Stimulated activated naive CD8-positive, alpha-beta T cell treated with anti-CD3 and anti-CD28 coated beads, Interleukin-15, Interleukin-2, amounts not matched to agents 100 U/mL and 50 U/mL, for 24 hours (primary cell): Measurements from ENCODE around the gene SCIN.
"Not testable (repeated sequence)": the region's sequence is repeated elsewhere in the genome, so short reads cannot be mapped to it uniquely, and the experiment has no call there.

Source experiments
- ATAC-seq: fragments of 150-1000 bp; cut with Tn5 transposase; one replicate; pipeline ENCODE4 v1.10.0; 2021
- DNase-seq: peaks from one replicate; pipeline ENCODE4 v3.0.0; 2021

Gene SCIN

DNA sequence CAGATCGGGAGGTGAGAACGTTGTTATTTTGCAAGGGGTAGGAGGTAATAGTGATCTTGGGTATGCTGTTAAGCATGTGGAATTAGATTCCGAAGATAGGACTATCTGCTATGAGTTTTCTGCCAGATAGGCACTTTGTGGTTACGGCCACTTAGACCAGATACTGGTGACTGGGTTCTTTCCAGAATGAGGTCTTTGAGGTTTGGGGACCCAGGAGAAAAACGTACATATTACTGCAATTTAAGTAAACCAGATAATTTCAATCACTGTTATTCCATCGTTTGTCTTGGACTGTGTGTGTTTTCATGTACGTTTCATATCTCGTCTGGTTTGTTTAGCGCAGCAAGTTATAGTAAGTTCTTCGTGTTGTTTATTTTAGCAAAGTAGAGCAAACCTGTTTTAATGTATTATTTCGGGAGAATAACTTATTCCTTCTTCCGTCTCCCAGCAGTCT lies 117.2 kb downstream of the SCIN start:
- ATAC-seq (no peak), DNase-seq (no peak)

DNA sequence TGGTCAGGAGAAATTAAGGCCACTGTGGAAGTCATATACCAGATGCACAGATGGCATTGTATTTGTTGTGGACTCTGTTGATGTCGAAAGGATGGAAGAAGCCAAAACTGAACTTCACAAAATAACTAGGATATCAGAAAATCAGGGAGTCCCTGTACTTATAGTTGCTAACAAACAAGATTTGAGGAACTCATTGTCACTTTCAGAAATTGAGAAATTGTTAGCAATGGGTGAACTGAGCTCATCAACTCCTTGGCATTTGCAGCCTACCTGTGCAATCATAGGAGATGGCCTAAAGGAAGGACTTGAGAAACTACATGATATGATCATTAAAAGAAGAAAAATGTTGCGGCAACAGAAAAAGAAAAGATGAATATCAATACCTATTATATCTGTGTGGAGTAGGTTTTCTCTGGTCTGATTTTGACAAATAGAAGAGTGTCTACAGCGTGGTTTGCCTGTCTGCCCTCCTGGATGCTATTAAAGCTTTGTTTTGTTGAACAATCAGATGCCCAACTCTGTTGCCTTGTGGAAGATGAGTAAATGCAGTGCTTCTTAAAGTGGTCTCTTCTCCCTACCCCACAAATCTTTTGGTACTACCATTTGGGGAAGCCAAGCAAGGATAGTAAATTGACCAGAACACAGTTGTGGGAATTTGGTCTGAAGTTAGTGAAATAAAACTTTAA lies 118.1 kb downstream of the SCIN start:
- not testable (repeated sequence) for ATAC-seq, DNase-seq

DNA sequence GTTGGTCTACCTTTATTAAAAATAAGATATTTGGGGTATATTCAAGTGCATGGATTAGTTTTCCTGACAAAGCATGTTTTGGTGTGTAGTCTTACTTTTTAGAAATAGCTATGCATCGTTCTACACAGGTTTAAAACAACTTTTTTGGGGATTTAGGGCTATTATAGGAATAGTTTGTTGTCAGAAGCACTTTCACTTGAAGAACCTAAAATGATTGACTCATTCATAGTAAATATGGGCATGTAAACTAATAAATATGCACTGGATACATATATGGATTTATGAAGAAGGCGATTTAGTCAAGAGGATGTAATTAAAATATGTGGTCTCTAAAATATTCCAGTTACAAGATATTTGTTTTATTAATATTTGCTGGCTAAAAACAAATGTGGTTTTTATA lies 118.9 kb downstream of the SCIN start:
- DNase-seq (no peak), ATAC-seq (no peak)

DNA sequence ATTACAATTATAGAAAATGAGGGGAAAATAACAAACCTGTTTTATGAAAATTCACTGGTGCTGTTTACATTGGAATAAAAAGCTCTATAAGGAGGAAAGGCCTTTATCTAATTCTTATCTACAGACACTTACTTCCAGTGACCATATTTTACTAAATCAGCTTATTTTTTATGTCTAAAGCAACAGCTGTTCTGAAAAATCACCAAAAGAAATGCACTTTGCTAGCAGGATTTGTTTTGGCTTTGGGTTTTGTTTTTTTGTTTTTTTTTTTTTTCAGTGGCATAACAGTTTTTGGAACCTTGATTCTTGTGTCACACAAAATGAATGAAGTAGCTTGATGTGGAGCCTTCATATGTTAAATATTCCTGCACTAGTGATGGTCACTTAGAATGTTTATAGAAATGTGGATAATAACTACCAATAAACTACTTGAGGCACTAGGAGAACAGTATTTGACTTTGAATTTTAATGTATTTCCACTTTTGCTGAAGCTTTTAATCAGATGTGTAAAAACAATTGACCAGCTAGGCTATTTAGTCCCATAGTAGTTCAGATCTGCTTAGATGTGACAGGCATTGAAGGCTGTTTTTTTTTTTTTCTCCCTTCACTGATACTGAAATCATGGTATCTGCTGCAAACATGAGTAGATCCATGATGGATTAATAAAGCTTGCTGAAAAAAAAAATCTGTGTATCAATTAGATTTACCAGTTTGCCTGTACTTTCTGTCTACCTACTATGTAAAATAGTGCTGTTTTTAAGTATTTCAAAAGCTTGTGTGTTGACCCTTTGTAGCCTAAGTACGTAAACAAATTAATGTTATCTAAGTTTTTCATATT lies 119.7 kb downstream of the SCIN start:
- ATAC-seq = no peak
- DNase-seq = no peak

DNA sequence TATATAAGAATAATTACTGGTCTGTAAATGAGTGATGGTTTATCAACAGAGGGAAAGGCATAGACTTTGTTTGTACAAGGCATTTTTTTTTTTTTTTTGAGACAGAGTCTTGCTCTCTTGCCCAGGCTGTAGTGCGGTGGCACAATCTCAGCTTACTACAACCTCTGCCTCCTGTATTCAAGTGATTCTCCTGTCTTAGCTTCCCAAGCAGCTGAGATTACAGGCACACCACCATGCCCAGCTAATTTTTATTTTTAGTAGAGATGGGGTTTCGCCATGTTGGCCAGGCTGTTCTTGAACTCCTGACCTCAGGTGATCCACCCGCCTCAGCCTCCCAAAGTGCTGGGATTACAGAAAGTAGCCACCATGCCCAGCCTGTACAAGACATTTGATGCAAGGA lies 120.9 kb downstream of the SCIN start:
- DNase-seq, ATAC-seq: not testable (repeated sequence)

DNA sequence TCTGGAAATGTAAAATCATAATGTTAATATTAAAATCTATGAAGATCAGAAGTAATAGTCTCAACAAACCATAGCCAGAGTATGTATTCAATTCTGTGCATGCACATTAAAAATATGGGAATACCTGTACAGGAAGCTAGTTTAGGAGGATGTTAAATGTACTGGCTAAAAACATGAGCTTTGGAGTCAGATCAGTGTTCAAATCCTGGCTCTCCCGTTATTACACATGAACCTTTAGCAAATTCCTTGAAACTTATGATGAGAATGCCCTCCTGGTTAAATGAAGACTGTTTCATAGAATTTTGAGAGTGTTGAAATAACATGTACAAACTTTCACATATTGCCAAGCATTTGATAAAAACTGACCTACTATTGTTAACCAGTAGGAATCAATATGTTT lies 121.5 kb downstream of the SCIN start:
- no peak for ATAC-seq
- no peak for DNase-seq

DNA sequence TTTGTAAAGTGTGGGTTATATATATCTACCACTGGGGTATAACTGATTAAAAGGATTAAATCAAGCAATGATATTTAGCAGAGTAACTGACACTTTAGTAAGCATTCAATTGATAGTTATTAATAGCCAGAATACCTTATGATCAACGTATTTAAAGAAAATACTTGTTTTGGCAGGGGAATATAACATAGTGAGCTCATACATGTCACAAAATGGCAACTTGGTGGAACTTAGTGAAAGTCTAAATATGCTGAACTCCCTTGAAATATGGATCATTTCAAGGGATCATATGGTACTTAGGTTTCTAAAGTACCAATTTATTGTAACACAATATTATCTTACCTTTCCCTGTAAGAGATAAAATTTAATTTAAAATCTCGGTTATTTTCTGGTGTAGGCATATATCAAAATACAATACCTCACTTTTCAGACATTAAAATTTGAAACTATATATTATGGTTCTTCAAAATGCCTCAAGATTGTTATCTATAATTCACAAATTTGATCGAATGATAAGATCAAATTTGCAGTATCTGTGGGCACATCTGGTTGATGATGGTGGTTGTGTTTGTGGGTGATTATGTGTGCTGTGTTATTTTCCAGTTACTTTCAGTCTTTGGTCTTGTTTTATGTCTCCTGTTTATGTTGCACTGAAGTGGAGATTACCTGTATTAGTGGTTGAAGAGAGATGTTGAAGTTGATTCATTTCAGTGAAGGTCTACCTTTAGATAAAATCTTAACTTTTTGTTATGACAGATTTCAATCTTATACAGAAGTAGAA lies 122.1 kb downstream of the SCIN start:
- no peak for ATAC-seq
- no peak for DNase-seq

DNA sequence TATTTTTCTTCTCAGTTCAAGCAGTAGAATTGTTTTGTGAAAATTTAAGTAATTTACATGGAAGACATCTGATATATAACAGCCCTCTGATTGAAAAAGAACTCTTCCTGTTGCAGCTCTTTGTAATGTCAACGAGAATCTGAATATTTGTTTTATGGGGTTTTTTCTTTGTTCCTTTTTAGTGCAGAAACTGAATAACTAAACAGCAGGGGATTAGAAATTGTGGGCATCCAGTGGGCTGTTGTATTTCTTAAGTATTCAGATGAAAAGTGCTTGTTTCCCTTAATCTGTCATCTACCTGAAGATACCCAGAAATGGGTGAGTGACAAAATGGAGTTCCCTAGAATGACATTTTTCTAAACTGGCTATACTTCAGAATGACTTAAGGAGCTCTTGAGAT lies 124.3 kb downstream of the SCIN start:
- ATAC-seq = no peak
- DNase-seq = no peak

DNA sequence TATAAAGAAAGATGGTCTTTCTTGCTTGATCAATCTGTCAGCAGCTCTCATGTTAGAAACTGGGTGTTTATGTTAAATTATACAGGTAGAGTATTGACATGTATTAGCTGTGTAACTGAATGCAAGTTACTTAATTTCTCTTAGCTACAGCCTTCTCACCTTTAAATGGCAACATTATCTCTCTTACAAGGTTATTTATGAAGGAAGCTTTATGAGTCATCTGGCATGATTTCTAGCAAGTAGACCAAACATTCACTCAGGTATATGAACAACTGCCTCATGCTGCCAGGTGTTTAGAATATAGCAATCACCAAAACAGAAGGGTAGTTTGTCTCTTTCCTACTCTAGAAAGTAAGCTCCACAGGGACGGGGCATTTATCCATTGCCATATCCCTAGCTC lies 125.4 kb downstream of the SCIN start:
- DNase-seq (no peak), ATAC-seq (no peak)

DNA sequence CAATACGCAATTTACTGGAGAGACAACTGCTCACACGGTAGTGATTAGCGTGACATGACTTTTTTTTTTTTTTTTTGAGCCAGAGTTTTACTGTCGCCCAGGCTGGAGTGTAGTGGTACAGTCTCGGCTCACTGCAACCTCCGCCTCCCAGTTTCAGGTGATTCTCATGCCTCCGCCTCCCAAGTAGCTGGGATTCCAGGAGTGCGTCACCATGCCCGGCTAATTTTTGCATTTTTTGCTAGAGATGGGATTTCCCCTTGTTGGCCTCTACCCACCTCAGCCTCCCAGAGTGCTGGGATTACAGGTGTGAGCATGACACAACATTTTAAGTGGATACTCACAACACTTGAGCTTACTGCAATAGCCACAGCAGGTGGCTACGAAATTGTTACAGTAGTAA lies 128.8 kb downstream of the SCIN start:
- ATAC-seq (no peak), DNase-seq (no peak)

DNA sequence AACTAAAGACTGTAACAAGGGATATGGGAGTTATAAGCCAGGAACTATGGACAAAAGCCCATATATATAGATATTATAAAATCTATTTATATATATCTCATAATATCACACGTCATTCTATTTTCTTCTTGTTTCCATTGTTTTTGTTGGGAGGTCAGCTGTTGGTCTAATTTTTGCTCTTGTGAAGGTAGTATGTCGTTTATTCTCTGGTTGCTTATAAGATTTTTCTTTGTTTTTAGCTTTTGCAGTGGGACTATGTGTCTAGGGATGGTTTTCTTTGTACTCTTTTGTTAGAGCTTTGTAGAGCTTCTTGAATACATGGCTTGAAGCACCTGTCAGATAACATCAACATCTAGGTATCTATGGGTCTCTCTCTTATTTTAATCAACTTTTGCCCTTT lies 130.9 kb downstream of the SCIN start:
- DNase-seq (no peak), ATAC-seq (no peak)

DNA sequence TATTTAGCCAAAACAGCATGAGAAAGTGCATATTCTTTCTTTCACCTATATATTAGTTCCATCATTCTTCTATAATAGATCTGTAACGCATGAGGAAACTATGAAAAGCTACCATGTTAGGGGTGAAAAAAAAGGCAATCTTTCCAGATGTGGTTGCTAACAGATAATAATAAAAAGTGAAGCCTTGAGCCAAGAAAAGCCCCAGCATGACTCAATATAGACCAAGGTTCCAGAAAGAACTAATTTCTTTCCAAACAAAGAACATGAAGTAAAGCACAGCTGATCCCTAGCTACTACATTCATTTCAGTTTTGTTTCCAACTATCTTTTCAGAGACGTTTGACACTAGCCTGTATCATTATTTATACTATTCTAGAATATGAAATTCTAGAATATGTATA lies 133.4 kb downstream of the SCIN start:
- no peak for DNase-seq

DNA sequence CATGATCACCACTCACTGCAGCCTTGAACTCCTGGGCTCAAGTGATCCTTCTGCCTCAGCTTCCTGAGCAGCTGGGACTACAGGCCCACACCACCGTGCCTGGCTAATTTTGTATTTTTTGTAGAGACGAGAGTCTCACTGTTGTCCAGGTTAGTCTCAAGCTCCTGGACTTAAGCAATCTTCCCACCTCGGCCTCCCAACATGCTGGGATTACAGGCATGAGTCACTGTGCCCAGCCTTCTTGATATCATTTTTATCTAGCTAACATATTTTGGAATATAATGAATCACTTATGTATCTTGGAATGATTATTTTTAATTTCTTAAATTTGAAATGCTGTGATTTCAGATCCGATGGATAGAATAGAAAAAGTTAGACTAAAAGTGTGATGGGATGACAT lies 135.4 kb downstream of the SCIN start:
- ATAC-seq = no peak
- no peak for DNase-seq

More for the DNA sequence above, 133.4 kb downstream of the SCIN start:
- no peak for ATAC-seq

DNA sequence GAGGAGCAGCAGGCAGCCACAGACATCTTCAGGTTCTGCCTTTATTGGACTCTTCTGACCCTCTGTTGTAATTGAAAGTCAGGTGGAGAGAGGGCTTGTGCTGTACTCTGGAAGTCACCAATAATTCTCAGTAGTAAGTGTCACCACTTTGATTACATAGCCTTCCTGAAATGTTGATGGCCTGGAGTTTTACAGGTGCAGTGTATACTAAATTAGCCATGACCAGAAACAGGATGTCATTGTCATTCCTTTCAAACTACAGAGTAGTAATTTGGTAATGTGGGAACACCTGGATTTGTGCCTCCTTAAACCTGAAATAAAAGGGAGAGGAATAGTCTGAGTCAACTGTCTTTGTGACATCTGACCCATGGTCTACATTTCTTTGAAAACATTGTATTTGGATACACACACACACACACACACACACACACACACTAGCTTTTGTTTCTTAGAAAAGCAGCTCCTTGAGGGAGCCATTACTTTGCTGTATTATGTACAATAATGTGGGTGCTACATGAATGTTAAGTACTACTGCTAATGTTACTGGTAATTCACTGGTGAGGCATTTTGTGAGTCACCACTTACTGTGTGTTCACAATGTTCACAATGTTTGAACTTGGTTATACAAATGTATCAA lies 136.5 kb downstream of the SCIN start:
- ATAC-seq (no peak), DNase-seq (no peak)

DNA sequence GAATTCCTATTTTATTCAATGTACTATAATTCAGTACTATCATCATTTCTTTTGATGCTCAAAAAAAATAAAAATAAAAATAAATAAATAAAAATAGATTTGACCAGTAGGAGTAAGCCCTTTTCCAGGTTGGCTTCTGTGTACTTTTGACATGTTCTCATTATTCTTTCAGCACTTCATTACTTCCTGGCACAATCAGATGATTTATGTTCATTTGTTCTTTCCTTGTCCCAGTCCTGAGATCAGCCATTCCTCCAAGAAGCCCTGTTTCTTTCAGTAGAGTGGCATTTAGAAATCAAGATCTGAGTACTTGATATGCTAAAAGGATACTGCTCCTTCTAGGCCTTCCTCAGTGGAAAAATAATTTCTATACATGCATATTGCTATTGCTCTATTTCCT lies 137.8 kb downstream of the SCIN start:
- ATAC-seq (no peak), DNase-seq (no peak)
